Measurements from ENCODE around the gene KCNJ5.
A peak's percentile ranks its signal among the peaks of the same experiment; 100 is the strongest.

The KCNJ5 gene

DNA sequence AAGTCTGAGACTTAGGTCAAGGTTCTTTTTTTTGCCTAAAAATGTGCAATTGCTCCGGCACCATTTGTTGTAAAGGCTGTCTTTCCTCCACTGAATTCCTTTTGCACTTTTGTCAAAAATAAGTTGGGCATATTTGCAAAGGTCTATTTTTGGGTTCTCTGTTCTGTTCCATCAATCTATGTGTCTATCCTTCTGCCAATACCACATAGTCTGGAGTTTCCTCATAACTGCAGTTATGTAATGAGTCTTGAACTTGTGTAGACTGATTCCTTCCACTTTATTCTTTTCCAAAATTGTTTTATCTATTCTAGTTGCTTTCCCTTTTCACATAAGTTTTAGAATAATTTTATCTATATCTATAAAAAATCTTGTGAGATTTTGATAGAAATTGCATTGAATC, 6.7 kb downstream of the KCNJ5 start:
- DNase-seq = no peak

DNA sequence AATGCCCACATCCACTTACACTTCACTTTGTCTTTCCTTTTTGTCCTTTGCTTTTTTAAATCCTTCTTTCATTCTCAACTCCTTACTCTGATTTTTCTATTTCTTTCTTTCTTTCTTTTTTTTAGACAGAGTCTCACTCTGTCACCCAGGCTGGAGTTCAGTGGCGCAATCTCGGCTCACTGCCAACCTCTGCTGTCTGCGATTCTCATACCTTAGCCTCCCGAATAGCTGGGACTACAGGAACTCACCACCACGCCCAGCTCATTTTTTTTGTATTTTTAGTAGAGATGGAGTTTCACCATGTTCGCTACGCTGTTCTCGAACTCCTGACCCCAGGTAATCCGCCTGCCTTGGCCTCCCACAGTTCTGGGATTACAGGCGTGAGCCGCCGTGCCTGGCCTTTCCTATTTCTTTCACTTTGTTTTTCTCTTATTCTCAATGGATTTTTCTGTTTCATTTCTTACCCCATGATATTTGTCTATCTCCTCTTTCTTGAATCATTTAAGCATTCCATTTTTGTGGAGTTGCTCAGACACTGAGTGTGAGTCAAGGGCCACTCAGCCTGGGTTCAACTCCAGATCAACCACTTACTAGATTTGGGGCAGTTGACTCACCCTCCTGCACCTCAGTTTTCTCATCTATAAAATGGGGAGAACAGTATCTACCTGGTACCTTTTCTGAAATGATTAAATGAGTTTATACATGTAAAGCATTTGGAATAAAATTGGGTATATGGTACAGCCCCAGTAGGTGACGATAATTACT, 7.6 kb downstream of the KCNJ5 start:
- DNase-seq = no peak

DNA sequence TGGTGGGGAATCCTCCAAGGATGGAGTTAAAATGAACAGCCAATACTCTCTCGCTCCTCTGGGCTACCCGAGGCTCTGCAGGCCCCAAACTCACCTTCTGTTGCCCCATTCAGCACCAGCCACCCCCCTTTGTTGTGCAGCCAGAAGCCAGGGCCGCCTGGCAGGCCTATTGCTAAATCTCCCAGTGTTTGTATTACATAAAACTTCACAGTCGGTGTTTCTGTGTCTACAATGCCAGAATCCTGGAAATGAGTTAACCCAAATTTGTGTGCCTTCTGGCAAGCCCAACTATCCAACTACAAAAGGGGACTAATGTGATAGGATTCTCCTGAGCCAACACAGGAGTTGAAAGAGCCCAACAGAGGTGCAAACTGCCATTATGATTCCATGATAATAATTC, 9.3 kb downstream of the KCNJ5 start:
- no peak for DNase-seq

DNA sequence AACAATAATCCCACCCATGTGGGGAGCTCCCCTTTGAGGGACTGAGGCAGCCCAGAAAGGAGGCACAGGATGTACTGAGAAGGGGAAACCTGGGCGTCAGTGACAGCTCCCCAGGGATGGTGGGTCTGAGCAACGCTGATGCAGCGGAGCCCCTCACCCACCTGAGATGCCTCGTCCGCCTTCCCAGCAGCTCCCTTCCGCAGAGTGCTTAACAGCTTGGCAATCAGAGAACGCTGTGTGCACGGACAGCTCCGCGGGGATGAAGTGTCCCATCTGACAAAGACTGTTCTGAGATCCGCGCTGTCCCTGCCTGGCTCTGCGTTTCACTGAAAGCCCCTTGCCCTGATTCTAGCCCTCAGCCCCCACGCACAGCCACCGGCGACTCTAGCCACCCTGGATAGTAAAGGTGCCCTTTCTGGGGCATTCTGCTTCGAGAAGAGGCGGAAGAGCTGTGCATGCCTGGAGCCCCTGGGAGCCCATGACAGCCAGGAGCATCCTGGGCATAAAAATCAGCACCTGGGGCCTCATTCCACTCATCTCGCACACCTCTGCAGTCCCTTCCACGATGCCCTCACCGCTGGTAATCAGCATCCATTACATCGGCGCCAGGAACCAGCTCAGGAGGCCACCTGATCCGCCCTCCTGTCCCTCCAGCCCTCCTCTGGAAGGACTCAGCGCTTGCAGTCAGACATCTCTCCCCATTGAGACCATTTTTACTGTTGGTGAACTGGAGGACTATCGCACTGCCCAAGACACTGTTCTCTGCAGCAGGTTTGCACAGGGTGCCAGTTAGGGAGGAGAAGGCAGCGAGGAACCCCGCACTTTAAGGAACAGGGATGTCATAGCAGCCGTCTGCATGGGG, 10.7 kb downstream of the KCNJ5 start:
- DNase-seq = no peak

DNA sequence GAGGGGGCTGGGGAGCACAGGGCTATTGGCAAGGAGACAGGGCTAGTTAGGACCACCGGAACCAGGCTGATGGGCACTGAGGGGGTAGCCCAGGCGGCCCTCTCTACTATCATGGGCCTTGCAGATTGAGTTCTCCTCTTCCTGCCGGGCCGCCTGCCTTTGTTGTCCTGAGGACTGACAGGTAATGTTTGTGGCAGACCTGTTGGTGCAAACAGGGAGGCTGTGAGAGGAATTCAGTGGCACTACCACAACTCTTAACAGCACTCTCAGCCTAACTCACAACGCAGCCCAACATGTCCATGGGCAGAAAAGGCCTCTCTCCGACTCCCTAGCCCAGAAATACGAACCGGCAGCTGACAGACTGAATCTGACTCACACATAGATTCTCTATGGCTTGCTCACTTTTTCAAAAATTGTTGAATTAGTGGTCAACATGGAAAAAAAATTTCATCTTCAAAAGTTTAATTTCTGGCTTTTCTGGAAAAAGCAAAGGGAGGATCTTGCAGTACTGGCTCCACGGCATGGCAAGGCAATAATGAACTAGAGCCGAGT, 11.4 kb downstream of the KCNJ5 start:
- no peak for DNase-seq

DNA sequence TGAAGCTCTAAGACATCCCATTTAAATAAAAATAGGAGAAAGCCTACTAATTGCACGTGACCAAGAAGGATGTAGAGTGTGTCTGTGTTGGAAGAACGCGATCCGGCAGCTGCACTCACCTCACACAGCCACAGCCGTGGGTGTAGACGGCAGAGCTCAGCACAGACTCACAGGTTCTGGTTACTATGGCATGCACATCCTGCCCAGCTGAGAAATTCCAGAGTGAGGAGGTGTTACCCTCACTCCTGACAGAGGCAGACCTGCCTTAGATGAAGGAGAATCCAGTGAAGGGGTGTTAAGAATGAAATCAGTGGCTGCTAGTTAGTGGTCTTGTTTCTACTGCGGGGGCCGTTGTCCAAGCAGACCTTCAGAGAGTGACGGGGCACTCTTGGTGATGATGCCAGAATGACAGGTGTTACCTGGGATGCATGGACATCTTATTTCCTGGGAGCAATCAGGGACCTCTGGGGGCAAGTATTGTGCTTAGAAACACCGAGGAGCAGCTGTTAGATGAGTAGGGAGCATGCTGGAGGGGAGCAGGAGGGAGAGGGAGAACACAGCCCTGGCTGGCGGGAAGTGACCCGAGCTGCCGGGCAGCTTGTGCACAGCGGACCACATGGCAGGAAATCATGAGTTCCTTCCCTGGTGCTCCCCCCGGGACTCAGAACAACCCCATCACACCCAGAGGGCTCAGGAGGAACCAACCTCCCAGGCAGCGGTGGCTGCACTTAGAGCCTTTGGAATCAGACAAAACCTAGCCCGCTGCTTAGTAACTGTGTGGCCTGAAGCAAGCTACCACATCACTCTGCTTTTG, 12.3 kb downstream of the KCNJ5 start:
- DNase-seq = no peak

DNA sequence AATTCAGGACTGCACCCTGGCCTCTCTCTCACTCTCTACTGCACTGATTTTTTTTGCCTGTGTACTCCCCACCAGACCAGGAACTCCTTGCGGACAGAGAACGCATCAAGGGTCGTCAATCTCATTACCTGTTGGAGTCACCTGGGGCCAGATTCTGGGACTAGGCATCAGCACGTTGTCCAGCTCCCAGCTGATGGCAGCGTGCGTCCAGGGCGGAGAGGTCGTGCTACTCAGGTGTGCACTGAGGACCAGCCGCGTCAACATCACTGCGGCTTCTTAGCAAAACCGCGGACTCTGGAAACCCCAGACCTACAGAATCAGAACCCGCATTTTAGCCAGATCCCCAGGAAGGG, 13.1 kb downstream of the KCNJ5 start:
- no peak for DNase-seq

DNA sequence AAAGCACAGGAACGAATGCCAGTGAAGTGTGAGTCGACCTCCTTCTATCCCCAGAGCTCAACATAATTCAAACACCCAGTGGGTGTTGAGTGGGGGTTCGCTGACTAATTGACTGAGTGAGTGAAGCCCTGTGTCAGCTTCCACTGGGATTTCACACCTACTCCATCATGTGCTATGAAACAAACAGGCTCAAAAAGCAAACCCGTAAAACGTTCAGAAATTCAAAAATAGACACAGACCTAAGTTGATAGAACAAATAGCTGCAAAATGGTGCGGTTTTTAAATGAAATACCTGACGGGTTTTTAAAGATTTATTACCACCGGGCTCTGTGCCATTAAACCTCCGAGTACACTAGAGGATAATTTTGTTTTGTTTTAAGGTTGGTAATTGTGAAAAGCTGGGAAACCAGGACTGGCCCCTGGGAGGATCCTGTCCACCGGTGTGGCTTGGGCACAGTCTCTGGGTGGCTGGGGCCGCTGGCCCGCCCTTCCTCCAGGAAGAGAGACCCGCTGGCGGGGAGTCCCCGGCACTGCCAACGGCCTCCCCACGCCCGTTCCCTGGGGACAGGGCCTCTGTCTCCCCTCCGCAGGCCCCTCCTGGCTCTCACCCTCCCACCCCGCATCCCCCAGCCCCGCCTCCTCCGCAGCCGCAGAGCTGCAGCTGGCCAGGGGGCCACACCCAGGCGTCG, 13.6 kb downstream of the KCNJ5 start:
- DNase-seq = peak in 1 of 2 donors; percentile 26

DNA sequence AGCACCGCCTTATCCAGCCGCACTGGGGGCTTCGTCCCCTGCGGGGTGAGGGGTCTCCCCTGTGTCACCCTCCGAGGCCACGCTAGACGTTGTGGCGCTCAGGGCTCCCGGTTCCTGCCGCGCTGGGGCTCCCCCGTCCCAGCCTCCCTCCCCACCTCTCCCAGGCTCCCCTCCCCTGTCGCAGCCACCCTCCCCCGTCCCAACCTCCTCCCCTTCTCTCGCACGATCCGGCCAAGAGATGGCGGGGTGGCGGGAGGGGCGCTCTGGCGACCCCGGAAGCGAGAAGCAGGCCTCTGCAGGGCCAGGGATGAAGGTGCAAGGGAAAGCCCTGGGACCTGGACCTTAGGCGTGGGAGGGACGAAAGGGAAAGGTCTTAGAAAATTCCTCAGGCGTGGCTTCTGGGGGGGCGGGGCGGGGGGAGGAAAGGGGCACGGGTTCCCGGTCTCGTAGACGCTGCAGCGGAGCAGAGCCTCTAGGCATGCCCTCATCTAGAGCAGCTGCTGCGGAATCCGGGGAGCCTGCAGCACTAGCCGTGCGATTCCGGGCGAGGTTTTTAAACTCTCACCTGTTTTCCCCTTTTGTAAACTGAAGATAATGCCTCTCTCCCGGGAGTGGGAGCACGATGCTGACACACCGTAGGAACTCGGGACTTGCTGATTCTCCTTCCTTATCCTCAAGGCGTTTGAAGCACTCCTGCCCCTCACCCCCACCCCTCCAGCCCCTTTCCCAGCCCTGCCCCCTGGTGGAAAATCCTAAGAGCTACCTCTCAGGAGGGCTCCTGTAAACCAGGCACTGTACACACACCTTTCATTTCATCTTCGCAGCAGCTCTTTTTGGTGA, 14.4 kb downstream of the KCNJ5 start:
- peak; percentile 12 to 43 for DNase-seq

DNA sequence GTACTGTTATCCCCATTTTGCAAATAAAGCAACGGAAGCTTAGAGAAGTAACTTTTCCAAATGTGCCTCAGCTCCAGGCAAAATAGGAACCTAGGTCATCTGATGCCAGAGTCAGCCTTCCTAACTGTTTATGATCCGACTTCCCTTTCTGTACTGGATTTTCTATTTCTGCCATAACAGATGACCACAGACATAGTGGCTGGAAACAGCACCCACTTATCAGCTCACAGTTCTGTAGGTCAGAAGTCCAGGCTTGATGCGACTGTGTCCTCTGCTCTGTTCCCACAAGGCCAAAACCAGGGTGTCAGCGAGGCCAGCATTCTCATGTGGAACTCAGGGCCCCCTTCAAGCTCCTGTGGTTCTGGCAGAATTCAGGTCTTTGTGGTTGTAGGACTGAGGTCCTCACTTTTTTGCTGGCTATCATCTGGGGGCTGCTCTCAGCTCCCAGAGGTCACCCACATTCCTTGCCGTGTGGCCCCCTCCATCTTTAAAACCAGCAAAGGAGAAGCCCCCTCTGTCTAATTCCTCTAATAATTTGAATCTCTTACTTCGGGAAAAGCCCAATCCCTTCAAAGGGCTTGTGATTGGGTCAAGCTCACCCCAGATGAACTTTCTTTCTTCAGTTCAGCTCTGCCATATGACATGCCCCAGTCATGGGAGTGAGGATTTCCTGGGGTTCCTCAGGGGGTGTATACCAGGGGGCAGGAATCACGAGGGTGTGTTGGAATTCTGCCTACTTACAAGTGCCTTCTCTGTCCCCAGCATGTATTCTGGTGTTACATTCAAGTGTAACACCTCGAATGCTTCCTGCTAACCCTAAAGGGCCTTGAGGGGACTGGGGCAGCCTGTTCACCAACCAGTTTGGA, 15.3 kb downstream of the KCNJ5 start:
- DNase-seq = no peak

DNA sequence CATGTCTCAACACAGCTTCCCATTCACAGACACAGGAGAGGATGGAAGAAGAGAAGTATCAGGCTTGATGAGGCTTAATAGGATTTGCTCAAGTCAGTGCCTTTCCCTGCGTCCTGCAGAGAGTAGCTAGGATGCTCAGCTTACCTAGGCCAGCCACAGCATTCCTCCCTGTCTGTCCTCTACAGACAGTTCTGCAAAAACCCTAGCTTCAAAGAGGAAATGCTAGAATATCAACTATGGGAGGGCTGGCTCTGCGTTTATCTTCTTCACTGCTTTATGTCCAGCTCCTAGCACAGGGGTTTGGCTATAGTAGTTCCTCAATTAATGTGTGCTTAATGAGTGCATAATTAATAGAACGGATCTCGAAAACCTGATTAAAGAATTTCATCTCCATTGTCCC, 16.4 kb downstream of the KCNJ5 start:
- no peak for DNase-seq

DNA sequence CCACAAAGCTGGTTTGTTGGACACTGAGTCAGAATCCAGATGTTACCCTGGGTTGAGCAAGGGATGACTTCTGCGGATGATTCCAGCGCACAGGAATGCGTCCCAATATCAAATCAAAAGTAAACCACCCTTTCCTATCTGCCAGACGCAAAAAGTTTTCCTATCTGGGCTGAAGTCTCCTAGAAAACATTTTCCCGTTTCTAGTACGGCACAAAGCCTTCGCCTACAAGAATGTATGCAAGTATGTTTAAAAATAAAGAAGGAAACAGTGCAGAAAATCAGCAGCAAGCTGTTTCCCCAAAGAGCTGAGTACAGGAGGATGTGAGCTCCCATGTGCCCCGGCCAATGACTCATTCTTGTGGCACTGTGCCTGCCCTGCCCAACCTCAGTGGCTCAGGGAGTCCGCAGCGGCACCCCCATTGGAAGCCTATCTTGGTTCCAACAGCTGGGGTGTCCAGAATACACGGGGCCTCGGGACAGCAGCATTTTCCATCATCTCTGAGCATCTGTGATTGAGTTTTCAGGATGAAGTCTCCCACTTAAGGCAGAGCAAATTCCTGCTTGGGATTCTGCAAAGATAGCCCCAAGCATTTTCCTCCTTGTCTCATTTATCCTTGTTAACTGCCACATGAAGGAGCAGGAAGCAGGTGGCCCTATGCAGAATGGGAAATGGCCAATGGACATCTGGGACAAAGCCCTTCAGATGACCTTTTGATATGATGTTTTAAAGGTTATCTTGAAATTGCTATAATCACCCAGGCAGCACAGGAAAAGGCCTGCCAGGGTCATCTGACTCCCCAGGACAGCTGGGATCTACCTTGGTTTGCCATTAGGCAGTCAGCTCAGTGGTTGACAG, 17.5 kb downstream of the KCNJ5 start:
- DNase-seq = peak in 1 of 2 donors; percentile 41

DNA sequence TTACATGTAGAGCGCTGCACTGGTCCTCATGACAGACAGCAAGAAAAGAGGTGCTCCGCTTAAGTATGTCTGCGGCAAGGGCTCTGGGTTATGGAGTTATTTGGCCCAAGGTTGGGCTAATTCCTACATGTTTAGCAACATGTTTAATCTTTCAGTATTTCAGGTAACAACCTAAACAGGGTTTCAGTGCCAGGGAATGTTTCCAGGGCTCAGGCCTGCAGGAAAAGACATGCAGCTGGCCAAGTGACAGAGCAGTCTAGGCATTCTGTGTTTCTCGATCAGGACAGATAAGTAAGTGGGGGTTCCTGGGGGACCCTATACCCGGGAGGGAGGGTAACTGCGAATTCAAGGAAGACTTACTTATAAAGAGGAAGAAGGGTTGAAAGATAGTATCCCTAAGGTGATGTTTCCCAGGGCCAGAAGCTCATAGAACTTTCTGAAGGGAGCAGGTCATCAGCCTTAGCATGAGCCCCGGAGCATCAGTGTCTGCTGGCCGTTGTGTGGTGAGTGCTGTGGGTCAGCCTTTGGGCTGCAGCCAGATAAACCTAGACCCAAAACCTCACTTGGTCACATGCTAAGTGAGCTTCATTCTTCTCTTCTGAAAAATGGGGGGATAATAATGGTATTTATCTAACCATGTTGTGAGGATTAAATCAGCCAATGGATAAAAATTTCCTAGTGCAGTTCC, 18.4 kb downstream of the KCNJ5 start:
- no peak for DNase-seq

DNA sequence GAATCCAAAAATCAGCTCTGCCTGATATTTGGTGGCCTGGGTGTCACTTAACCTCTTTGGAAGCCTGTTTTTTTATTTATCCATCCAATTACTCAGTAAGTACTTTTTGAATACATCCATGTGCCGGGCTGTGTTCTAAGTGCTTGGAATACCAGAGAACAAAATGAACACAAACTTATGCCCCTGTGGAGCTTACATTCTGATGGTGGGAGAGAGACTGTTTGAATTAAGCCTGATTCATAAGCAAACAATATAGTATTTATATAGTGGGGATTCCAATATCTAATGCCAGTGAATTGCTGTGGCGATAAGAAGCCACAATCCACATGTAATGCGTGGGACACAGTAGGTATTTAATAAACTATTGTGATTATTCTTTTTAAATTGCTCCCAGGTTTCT, 19.4 kb downstream of the KCNJ5 start:
- no peak for DNase-seq

DNA sequence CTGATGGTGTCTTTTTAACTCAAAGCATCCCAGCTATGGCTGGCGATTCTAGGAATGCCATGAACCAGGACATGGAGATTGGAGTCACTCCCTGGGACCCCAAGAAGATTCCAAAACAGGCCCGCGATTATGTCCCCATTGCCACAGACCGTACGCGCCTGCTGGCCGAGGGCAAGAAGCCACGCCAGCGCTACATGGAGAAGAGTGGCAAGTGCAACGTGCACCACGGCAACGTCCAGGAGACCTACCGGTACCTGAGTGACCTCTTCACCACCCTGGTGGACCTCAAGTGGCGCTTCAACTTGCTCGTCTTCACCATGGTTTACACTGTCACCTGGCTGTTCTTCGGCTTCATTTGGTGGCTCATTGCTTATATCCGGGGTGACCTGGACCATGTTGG, 20.1 kb downstream of the KCNJ5 start:
- DNase-seq = no peak

DNA sequence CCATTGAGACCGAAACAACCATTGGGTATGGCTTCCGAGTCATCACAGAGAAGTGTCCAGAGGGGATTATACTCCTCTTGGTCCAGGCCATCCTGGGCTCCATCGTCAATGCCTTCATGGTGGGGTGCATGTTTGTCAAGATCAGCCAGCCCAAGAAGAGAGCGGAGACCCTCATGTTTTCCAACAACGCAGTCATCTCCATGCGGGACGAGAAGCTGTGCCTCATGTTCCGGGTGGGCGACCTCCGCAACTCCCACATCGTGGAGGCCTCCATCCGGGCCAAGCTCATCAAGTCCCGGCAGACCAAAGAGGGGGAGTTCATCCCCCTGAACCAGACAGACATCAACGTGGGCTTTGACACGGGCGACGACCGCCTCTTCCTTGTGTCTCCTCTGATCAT, 20.5 kb downstream of the KCNJ5 start:
- no peak for DNase-seq

DNA sequence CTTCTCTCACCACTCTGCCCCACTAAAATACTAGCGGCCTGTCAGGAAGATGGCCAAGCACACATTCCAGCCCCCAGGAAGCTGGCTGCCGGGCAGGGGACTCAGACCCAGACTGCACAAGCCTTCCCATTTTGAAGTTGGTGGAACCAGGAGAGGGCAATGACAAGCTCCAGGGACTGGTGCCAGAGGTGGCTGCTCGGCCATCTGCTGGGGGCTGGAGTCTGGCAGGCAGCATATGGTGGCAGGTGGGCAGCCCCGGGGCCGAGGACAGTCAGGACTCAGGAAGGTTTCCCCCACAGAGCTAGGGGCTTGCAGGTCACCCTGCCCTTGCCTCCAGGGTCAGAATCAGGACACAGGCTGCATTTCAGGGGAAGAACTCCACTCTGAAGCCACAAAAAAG, 22.6 kb downstream of the KCNJ5 start:
- DNase-seq = no peak

DNA sequence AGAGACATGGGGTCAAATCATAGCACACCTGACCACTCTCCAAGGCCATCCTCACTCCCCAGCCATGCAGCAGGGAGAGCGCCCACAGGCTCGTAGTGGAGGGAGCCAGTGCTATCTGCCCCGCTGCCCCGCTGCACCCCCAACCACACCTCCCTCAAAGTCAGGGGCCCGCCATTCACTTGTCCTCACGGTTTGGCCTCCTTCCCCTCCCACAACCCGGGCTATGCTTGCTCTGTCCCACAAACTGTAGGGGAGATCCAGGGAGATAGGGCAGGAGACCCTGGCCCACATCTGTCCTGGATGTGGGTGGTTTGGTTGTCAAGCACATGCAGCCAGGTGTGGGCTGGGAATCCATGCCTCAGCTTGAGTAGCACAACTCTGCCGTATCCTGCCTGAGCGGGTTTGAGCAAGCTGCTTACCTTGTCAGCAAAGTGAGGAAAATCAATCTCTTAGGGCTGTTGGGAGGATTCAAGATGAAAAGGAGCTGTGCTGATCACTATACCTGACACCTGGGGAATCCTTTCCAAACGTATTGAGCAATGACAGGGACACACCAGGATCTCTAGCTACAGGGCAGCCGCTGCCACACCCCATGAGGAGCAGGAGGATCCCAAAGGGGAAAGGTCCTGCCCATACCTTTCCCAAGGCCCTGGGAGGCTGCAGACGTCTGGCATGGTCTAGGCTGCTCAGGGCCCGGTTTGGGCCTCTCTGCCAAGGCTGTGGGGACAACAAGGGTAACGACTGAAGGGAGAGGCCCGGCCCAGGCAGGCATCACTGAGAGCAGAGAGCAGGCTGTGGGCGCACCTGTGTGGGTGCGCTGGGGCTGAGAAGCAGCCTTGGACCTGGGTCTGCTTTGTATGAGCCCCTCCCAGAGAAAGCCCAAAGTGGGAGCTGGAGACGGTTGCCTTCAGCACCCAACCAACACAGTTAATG, 23.3 kb downstream of the KCNJ5 start:
- DNase-seq = no peak
